Heart left ventricle (tissue), 13 donors: ENCODE data around the gene OR4F6.

Experiments used
- CTCF ChIP-seq, 12 donors: fragments of 200-600 bp; sonication (generic) in 4 of 12; IDR thresholded peaks; one replicate each; pipeline versions ENCODE4 v1.5.0 to v1.8.0; 2018 to 2022; ENCODE audit warnings: antibody characterized with exemption in 12 of 12, mild to moderate bottlenecking in 5 of 12
- POLR2A ChIP-seq, 2 donors: fragments of 450-650 bp; IDR thresholded peaks; one replicate each; pipeline ENCODE4 v1.6.1; 2017; ENCODE audit warnings: antibody characterized with exemption in 2 of 2, mild to moderate bottlenecking in 2 of 2, moderate library complexity in 2 of 2
- donor health status: ischemic (EF 13 %, LVEDD 7.1; RV severe dilation, severe dysfunction).
- donor health status: DM: no; HTN: yes; CAD: no.
- donor health status: DM: no; HTN: no; CAD: no.
- donor health status: ischemic (EF 25% LVEDD 6.9; RV normal size, moderate dysfunction).
- donor health status: ischemic (EF 25% LVEDD 5.7; RV mildly dilated, moderate dysfunction).
- donor health status: ischemic (EF 35%, LVEDD 5.7; RV mildly dilated, moderate dysfunction).
- donor health status: nonischemic (EF 11% LVEDD 7.7; RV severe dilation, severe dysfunction).
- donor health status: DM: yes; HTN: yes; CAD: no.
- donor health status: PGD.
- donor health status: ischemic (EF 29% LVEDD 5.4; RV normal size, mild dysfunction).
- donor health status: nonischemic (EF 23%, LVEDD 6.1; RV moderate dilation, normal function).

- TF ChIP-seq CTCF (IDR thresholded peaks at IDR 0.05), result no peak
- no peak for TF ChIP-seq POLR2A (IDR thresholded peaks at IDR 0.05)
Observed at GRCh38 chr15:101813803-101814534, 10.7 kb downstream of the OR4F6 start.
